Transverse colon (tissue), 4 donors: ENCODE data around the gene GNB1. TPM values are rescaled to one million over a fixed set of nuclear protein-coding genes. Genes with fewer than 3 reads are reported as not detected.

Experiments
- DNase-seq: peaks from one replicate; pipeline ENCODE4 v3.0.0-alpha.2; 2019
- H3K27ac ChIP-seq, 4 donors: fragments of 200-600 bp; sonication (generic); 2 replicates each; pipeline ENCODE4 v1.5.1; 2016 to 2018; ENCODE audit warnings: inconsistent platforms in 4 of 4
- H3K27me3 ChIP-seq: fragments of 200-600 bp; sonication (generic); 2 replicates; pipeline ENCODE4 v1.5.1; 2017; ENCODE audit warnings: inconsistent platforms
- H3K36me3 ChIP-seq, 4 donors: fragments of 200-600 bp; sonication (generic); 2 replicates each; pipeline ENCODE4 v1.5.1; 2017 to 2019; ENCODE audit warnings: inconsistent platforms in 4 of 4
- H3K4me1 ChIP-seq, 4 donors: fragments of 200-600 bp; sonication (generic); 2 replicates each; pipeline ENCODE4 v1.5.1; 2017 to 2020; ENCODE audit warnings: inconsistent platforms in 4 of 4
- H3K4me3 ChIP-seq, 4 donors: fragments of 200-600 bp; sonication (generic); 1 replicate in 1 of 4; 2 replicates in 3 of 4; pipeline versions ENCODE4 v1.5.1 to v1.6.1; 2017 to 2019; ENCODE audit warnings: inconsistent platforms in 4 of 4
- H3K9me3 ChIP-seq, 2 donors: fragments of 200-600 bp; sonication (generic); 2 replicates each; pipeline ENCODE4 v1.5.1; 2017 to 2019; ENCODE audit warnings: inconsistent platforms in 2 of 2
- CTCF ChIP-seq, 5 experiments: fragments of 200-600 bp in 3 of 5; fragments of 450-650 bp in 2 of 5; sonication (generic) in 3 of 5; IDR thresholded peaks; 1 replicate in 2 of 5; 2 replicates in 3 of 5; pipeline ENCODE4 v1.5.1; 2016 to 2017; ENCODE audit warnings: antibody characterized with exemption in 5 of 5, inconsistent platforms in 3 of 5, mild to moderate bottlenecking in 2 of 5, moderate library complexity in 1 of 5
- EP300 ChIP-seq: sonication (generic); formaldehyde crosslinking; IDR thresholded peaks from one replicate; pipeline ENCODE4 v1.6.1; 2017; ENCODE audit warnings: antibody characterized with exemption, low read depth
- POLR2A ChIP-seq: fragments of 450-650 bp; IDR thresholded peaks from one replicate; pipeline ENCODE4 v1.6.1; 2016; ENCODE audit warnings: antibody characterized with exemption, mild to moderate bottlenecking, moderate library complexity
- POLR2AphosphoS5 ChIP-seq, 3 donors: sonication (generic); formaldehyde crosslinking; IDR thresholded peaks; one replicate each; pipeline ENCODE4 v1.6.1; 2016; ENCODE audit warnings: antibody characterized with exemption in 3 of 3
- whole genome bisulfite sequencing, 2 donors: methylation state at CpG; one replicate each; pipeline ENCODE4 v1.1.5; 2018; ENCODE audit warnings: low coverage in 1 of 2; 5-methylcytosine and 5-hydroxymethylcytosine counted together
- in situ Hi-C, 4 donors: fragments of 200-750 bp; cut with MboI; loops; one replicate each; pipeline versions ENCODE4 v1.15.0 to v1.15.1; 2017; ENCODE audit warnings: low sequenced_read_pairs in 3 of 4, low pct_ligation_motif_present in 1 of 4, low pct_unique_long_range_greater_than_20kb in 1 of 4
- intact Hi-C: fragments of 100-400 bp; cut with DNase I; formaldehyde crosslinking; loops from one replicate; pipeline ENCODE4 v1.15.1; 2023; ENCODE audit warnings: low total_unique reads
- total RNA-seq, 4 donors: library from RNA; depleted of rRNA; stranded (reverse); fragments of >200 nt; gene quantifications; one replicate each; pipeline ENCODE4 v1.1.0, GENCODE V29; 2016

GNB1 gene
- total RNA-seq, 4 donors from 2014 or later = 123 to 191 (median 174) TPM

GRCh38 chr1:1911350-1912041, 20.6 kb upstream of the GNB1 start:
- Histone ChIP-seq H3K27me3 (no peaks in the 10 kb centered on the region), H3K9me3 (no peaks in the 10 kb centered on the region), H3K27ac (no peak overlapping the region), H3K4me1 (peaks cover 7 to 33% (median 22%) of the 10 kb centered on the region in 4 donors), H3K36me3 (no peaks in the 10 kb centered on the region), H3K4me3 (no peak overlapping the region)
- peak; percentile 5 for DNase-seq
- intact Hi-C loops = no loop called here
- 83 to 84% methylated on average over 1 to 13 of the region's 13 CpGs for WGBS, 2 donors
- TF ChIP-seq POLR2A (no peak), CTCF (IDR thresholded peaks at IDR 0.05) (no peak), EP300 (no peak), POLR2AphosphoS5 (IDR thresholded peaks at IDR 0.05) (no peak)
- in situ Hi-C loops = no loop called here

- no peaks in the 10 kb centered on the region for H3K36me3 ChIP-seq
- H3K9me3 ChIP-seq = no peaks in the 10 kb centered on the region
- in situ Hi-C loops (no loop called here), intact Hi-C loops (no loop called here)
- peaks cover 10 to 29% (median 22%) of the 10 kb centered on the region in 4 donors for H3K4me1 ChIP-seq
- no peak overlapping the region for H3K27ac ChIP-seq
- H3K27me3 ChIP-seq = no peaks in the 10 kb centered on the region
- peak; percentile 16 for DNase-seq
- TF ChIP-seq POLR2AphosphoS5 (IDR thresholded peaks at IDR 0.05) (no peak), POLR2A (no peak), CTCF (IDR thresholded peaks at IDR 0.05) (no peak), EP300 (no peak)
- WGBS, 2 donors = 90% methylated on average over 21 of the region's 22 CpGs; no CpG with 5 or more reads in 1 of the 2 donors
- no peak overlapping the region for H3K4me3 ChIP-seq
Observed at GRCh38 chr1:1910651-1911331, 19.9 kb upstream of the GNB1 start.

- TF ChIP-seq EP300 (no peak), POLR2A (no peak), CTCF (IDR thresholded peaks at IDR 0.05) (no peak), POLR2AphosphoS5 (IDR thresholded peaks at IDR 0.05) (no peak)
- peak overlapping the region; percentile 90 to 94 (median 92) for H3K27ac ChIP-seq
- peak; percentile 23 for DNase-seq
- intact Hi-C loops = no loop called here
- H3K9me3 ChIP-seq = no peaks in the 10 kb centered on the region
- H3K27me3 ChIP-seq = no peaks in the 10 kb centered on the region
- in situ Hi-C loops = no loop called here
- peak overlapping the region in 3 of 4 donors; percentile 31 to 84 (median 61) for H3K4me3 ChIP-seq
- WGBS, 2 donors = 73 to 75% methylated on average over 6 of the region's 6 CpGs
- H3K4me1 ChIP-seq = peaks cover 10 to 25% (median 20%) of the 10 kb centered on the region in 4 donors
- H3K36me3 ChIP-seq = no peaks in the 10 kb centered on the region
Observed at GRCh38 chr1:1910033-1910465, 19.2 kb upstream of the GNB1 start.

GRCh38 chr1:1908506-1908791, 17.6 kb upstream of the GNB1 start:
- peak overlapping the region; percentile 45 to 84 (median 64) for H3K4me3 ChIP-seq
- peak overlapping the region; percentile 90 to 94 (median 92) for H3K27ac ChIP-seq
- in situ Hi-C loops (loop anchor here in 2 of 4 donors (10.0 kb wide), 2 partner anchors 64 to 124 kb away; no protein-coding TSS in a partner anchor), intact Hi-C loops (loop anchor here (5.0 kb wide), 1 partner anchor 126 kb away; no protein-coding TSS in a partner anchor)
- H3K4me1 ChIP-seq = peaks cover 10 to 25% (median 20%) of the 10 kb centered on the region in 4 donors
- DNase-seq = no peak
- H3K9me3 ChIP-seq = no peaks in the 10 kb centered on the region
- H3K27me3 ChIP-seq = no peaks in the 10 kb centered on the region
- H3K36me3 ChIP-seq = no peaks in the 10 kb centered on the region
- TF ChIP-seq POLR2A (no peak), CTCF (IDR thresholded peaks at IDR 0.05) (no peak), EP300 (no peak), POLR2AphosphoS5 (IDR thresholded peaks at IDR 0.05) (no peak)
- WGBS, 2 donors = 2% methylated on average over 9 of the region's 21 CpGs; no CpG with 5 or more reads in 1 of the 2 donors
